Adrenal gland (tissue), 5 donors: ENCODE measurements around the gene CANX.

Experiments used
- POLR2A ChIP-seq, 2 donors: fragments of 450-650 bp; IDR thresholded peaks; one replicate each; pipeline ENCODE4 v1.6.1; 2017; ENCODE audit warnings: antibody characterized with exemption in 2 of 2, mild to moderate bottlenecking in 2 of 2, moderate library complexity in 1 of 2
- TF ChIP-seq, protein P1 (sequence below), 6 experiments: fragments of 450-650 bp in 4 of 6; fragments of 200-600 bp in 2 of 6; sonication (generic) in 1 of 6; IDR thresholded peaks; 1 replicate in 5 of 6; 2 replicates in 1 of 6; pipeline versions ENCODE4 v1.5.1 to v1.8.0; 2016 to 2021; ENCODE audit warnings: antibody characterized with exemption in 6 of 6, mild to moderate bottlenecking in 2 of 6, moderate library complexity in 1 of 6
- donor health status: DM: no; HTN: no; CAD: no.

DNA sequence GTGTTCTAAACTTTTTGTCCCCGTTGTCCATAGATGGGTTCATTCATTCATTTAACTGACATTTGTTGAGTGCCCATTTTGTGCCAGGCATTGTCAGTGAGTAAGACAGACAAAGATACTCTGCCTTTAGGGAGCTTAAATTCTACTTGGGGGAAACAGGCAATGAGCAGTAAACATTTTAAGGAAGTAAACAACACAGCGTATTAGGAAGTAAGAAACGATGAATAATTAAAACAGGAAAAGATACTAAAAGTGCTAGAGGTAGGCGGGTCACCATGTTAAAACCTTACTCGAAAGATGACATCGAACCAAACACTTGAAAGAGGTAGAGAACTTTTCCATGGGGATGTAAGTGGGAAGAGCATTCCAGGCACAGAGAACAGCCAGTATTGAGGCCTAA, 28.3 kb downstream of the CANX start:
- TF ChIP-seq POLR2A (IDR thresholded peaks at IDR 0.05), result no peak
- TF ChIP-seq, protein P1, sequence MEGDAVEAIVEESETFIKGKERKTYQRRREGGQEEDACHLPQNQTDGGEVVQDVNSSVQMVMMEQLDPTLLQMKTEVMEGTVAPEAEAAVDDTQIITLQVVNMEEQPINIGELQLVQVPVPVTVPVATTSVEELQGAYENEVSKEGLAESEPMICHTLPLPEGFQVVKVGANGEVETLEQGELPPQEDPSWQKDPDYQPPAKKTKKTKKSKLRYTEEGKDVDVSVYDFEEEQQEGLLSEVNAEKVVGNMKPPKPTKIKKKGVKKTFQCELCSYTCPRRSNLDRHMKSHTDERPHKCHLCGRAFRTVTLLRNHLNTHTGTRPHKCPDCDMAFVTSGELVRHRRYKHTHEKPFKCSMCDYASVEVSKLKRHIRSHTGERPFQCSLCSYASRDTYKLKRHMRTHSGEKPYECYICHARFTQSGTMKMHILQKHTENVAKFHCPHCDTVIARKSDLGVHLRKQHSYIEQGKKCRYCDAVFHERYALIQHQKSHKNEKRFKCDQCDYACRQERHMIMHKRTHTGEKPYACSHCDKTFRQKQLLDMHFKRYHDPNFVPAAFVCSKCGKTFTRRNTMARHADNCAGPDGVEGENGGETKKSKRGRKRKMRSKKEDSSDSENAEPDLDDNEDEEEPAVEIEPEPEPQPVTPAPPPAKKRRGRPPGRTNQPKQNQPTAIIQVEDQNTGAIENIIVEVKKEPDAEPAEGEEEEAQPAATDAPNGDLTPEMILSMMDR (IDR thresholded peaks at IDR 0.05), result no peak
